Measurements from ENCODE around the gene SASH1. TPM values are rescaled to one million over a fixed set of nuclear protein-coding genes. Genes with fewer than 3 reads are reported as not detected.

The SASH1 gene
- total RNA-seq, 1 experiment from 2014 or later, result 6.1 TPM

DNA sequence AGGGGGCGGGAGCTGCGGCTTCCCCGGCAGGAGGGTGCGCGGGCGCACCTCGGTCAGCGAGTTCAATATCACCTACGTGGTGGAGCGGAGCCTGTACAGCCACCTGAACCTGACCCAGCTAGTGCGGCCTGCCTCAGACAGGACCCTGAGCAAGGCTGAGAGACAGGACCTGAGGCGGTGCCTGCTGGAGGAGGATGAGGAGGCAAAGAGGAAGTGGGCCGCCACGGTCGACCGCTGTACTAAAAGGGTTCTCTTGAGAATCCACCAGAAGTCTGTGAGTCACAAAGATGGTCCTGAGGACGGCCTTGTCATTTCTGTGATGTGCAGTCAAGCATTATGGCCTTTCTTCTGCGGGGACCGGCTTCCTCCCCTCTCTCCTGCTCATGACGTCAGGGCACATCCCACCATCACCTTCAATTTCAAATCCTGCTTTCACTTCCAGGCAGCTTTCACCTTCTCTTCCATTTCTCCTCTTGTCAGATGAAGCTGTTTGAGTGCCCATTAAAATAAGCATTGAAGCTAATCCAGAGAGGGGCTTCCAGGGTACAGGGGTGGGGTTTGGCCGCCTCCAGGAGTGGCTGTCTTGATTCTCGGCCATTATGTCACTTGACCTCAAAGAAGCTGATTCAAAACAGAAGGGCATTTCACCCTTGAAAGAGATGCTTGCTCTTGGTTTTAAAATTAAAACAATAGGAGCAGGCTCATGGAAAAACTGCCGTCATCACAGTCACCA is 177.6 kb downstream of the SASH1 start:
- no peak for DNase-seq (ENCODE audit: low read depth)
- in situ Hi-C loops (cut with HindIII; ENCODE audit: low pct_unique_long_range_greater_than_20kb, low sequenced_read_pairs), result no loop called here

GRCh38 chr6:148521158-148521557 is 178.5 kb downstream of the SASH1 start:
- no peak for DNase-seq (ENCODE audit: low read depth)
- in situ Hi-C loops (cut with HindIII; ENCODE audit: low pct_unique_long_range_greater_than_20kb, low sequenced_read_pairs), result no loop called here

- in situ Hi-C loops (cut with HindIII; ENCODE audit: low pct_unique_long_range_greater_than_20kb, low sequenced_read_pairs), result no loop called here
- no peak for DNase-seq (ENCODE audit: low read depth)
These were observed 178.9 kb downstream of the SASH1 start for GRCh38 chr6:148521586-148521985.

DNA sequence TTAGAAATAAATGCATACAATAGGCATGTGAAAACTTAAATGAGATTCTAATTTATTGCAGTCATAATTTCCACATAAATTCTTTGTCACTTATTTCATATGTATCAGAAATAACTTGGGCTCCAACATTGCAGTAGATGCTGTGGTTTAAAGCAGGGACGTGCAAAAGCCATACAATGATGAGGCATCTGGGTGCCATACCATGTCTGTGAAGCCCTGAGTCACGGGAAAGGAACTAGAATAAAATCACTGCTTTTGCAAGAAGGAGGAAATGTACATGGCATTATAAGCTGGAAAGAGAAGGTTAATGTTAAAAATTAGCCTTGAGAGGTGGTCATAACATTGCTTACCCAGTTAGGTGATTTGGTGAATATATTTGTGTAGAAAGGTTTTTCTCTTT is 180.4 kb downstream of the SASH1 start:
- DNase-seq (ENCODE audit: low read depth), result no peak
- in situ Hi-C loops (cut with HindIII; ENCODE audit: low pct_unique_long_range_greater_than_20kb, low sequenced_read_pairs), result no loop called here

- no peak for DNase-seq (ENCODE audit: low read depth)
- in situ Hi-C loops (cut with HindIII; ENCODE audit: low pct_unique_long_range_greater_than_20kb, low sequenced_read_pairs), result no loop called here
These were observed 180.9 kb downstream of the SASH1 start for GRCh38 chr6:148523551-148523950.

- DNase-seq (ENCODE audit: low read depth), result no peak
- in situ Hi-C loops (cut with HindIII; ENCODE audit: low pct_unique_long_range_greater_than_20kb, low sequenced_read_pairs), result no loop called here
These were observed 181.8 kb downstream of the SASH1 start for GRCh38 chr6:148524471-148524882.

DNA sequence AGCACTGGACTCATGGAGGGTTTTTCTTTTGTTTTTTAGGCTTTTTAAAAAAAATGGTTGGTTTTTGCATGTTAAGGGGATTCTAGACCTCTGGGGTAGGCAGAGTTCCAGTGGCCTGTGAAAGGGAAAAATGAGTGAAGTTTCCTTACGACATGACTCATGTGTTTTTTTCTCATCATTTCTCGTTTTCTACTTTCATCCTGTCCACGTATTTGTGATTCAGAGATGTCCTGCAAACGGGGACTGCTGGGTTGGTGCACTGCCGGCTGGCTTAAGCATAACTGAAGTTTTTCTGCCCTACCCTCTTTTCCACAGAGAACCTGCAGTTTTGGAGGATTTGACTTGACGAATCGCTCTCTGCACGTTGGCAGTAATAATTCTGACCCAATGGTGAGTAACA is 182.3 kb downstream of the SASH1 start:
- DNase-seq (ENCODE audit: low read depth), result peak; percentile 47
- in situ Hi-C loops (cut with HindIII; ENCODE audit: low pct_unique_long_range_greater_than_20kb, low sequenced_read_pairs), result no loop called here

GRCh38 chr6:148525453-148525852 is 182.8 kb downstream of the SASH1 start:
- DNase-seq (ENCODE audit: low read depth), result peak; percentile 29

DNA sequence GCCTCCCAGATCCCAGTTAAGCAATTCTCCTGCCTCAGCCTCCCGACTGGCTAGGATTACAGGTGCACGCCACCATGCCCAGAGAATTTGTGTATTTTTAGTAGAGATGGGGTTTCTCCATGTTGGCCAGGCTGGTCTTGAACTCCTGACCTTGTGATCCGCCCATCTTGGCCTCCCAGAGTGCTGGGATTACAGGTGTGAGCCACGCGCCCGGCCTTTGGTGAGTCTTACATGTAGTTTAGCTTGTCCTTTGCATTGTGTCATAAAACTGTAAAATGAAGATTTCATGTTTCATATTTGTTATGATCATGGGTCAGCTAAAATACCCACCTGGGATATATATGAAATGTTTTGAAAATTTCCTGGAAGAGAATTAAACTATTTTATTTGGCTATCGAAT is 183.5 kb downstream of the SASH1 start:
- in situ Hi-C loops (cut with HindIII; ENCODE audit: low pct_unique_long_range_greater_than_20kb, low sequenced_read_pairs), result no loop called here
- no peak for DNase-seq (ENCODE audit: low read depth)

More at GRCh38 chr6:148525453-148525852, 182.8 kb downstream of the SASH1 start:
- in situ Hi-C loops (cut with HindIII; ENCODE audit: low pct_unique_long_range_greater_than_20kb, low sequenced_read_pairs), result no loop called here

- DNase-seq (ENCODE audit: low read depth), result no peak
- in situ Hi-C loops (cut with HindIII; ENCODE audit: low pct_unique_long_range_greater_than_20kb, low sequenced_read_pairs), result no loop called here
These were observed 185.7 kb downstream of the SASH1 start for GRCh38 chr6:148528292-148528691.

DNA sequence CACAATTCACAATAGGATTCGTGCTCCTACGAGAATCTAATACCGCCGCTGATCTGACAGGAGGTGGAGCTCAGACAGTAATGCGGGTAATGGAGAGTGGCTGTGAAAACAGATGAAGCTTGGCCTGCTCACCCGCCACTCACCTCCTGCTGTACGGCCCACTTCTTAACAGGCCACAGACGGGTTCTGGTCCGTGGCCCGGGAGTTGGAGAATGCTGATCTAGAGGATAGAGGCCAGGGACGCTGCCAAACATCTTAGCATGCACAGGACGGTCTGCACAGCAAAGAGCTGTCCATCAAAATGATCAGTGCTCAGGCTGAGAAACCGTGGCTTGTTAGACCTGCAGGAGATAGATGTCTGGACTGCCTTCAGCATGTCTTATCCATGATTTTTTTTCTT is 186.4 kb downstream of the SASH1 start:
- in situ Hi-C loops (cut with HindIII; ENCODE audit: low pct_unique_long_range_greater_than_20kb, low sequenced_read_pairs), result no loop called here
- DNase-seq (ENCODE audit: low read depth), result no peak

DNA sequence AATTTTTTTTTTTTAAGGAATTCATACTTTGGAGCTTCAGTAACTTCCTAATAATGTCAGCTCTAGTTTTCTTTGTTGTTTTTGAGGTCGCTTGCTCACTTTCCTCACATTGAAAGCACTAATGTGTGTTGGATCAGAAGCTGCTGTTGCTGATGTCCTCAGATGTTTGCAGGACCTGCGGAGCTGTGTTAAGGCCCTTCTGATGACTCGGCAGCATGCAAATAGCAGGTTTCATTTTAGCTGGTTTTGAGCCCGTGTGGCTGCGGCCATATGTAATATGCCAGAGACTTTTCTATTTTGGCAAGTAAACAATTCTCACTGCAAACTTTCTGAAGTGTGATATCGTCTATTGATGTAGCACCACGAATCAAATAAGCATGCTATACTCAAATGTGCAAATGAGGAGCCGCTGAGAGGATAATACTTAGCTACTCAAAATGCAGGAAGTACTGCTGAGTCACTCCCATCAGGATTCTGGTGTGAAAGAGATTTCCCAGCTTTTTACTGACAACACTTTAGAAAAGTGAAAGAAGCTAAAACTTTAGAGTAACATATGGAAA is 187.8 kb downstream of the SASH1 start:
- in situ Hi-C loops (cut with HindIII; ENCODE audit: low pct_unique_long_range_greater_than_20kb, low sequenced_read_pairs), result no loop called here
- peak; percentile 60 for DNase-seq (ENCODE audit: low read depth)

- in situ Hi-C loops (cut with HindIII; ENCODE audit: low pct_unique_long_range_greater_than_20kb, low sequenced_read_pairs), result no loop called here
- no peak for DNase-seq (ENCODE audit: low read depth)
These were observed 188.3 kb downstream of the SASH1 start for GRCh38 chr6:148530976-148531375.

DNA sequence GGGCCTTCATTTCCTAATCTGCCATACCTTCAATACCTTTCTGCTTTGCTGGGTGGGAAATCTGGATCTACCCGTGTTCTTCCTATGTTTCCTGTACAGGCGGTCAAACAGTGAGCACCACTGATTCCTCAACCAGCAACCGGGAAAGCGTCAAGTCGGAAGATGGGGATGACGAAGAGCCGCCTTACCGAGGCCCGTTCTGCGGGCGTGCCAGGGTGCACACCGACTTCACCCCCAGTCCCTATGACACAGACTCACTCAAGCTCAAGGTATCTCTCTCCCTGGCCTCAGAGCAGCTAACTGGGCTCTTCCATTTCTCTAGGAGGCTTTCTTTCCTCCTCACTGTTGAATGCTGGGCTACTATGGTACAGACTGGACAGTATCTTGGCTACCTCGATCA is 190.1 kb downstream of the SASH1 start:
- in situ Hi-C loops (cut with HindIII; ENCODE audit: low pct_unique_long_range_greater_than_20kb, low sequenced_read_pairs), result no loop called here

GRCh38 chr6:148533309-148534107 is 190.9 kb downstream of the SASH1 start:
- in situ Hi-C loops (cut with HindIII; ENCODE audit: low pct_unique_long_range_greater_than_20kb, low sequenced_read_pairs), result no loop called here
- DNase-seq (ENCODE audit: low read depth), result no peak

More for the DNA sequence above, 190.1 kb downstream of the SASH1 start:
- no peak for DNase-seq (ENCODE audit: low read depth)

GRCh38 chr6:148534871-148535270 is 192.2 kb downstream of the SASH1 start:
- DNase-seq (ENCODE audit: low read depth), result no peak
- in situ Hi-C loops (cut with HindIII; ENCODE audit: low pct_unique_long_range_greater_than_20kb, low sequenced_read_pairs), result no loop called here

GRCh38 chr6:148535381-148535780 is 192.7 kb downstream of the SASH1 start:
- DNase-seq (ENCODE audit: low read depth), result no peak
- in situ Hi-C loops (cut with HindIII; ENCODE audit: low pct_unique_long_range_greater_than_20kb, low sequenced_read_pairs), result no loop called here

DNA sequence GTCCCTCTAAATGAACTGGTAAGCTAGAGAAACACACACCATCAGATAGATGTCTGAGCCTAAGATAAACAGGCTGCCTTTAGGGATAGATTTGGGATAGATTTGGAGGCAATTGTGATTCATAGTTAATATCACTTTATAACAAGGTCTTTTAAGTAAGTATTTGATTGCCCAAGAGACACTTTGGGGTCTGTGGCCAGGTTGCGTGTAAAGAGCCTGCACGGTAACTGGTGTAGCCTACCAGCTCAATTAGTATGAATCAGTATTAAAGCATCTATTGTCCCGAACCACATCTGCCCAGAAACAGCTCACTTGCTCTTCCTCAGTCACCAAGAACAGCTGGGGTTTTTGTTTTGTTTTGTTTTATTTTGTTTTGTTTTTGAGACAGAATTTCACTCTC is 193.3 kb downstream of the SASH1 start:
- DNase-seq (ENCODE audit: low read depth), result no peak

More for the DNA sequence above, 193.3 kb downstream of the SASH1 start:
- in situ Hi-C loops (cut with HindIII; ENCODE audit: low pct_unique_long_range_greater_than_20kb, low sequenced_read_pairs), result no loop called here
